Neural cell (in vitro differentiated cells): Measurements from ENCODE around the gene MYO9A.

Experiments used
- EP300 ChIP-seq: fragments of 450-650 bp; conservative IDR thresholded peaks from 2 replicates; pipeline ENCODE4 v1.6.1; 2014; ENCODE audit warnings: antibody characterized with exemption, mild to moderate bottlenecking, moderate library complexity; ENCODE audit not compliant: poor library complexity, severe bottlenecking
- MXI1 ChIP-seq: fragments of 450-650 bp; conservative IDR thresholded peaks from 2 replicates; pipeline ENCODE4 v1.6.1; 2014; ENCODE audit warnings: antibody characterized with exemption, mild to moderate bottlenecking; ENCODE audit not compliant: poor library complexity, severe bottlenecking
- POLR2AphosphoS5 ChIP-seq: IDR thresholded peaks from 2 replicates; pipeline ENCODE4 v1.6.1; 2012
- RAD21 ChIP-seq: fragments of 450-650 bp; conservative IDR thresholded peaks from 2 replicates; pipeline ENCODE4 v1.6.1; 2014; ENCODE audit warnings: antibody characterized with exemption, mild to moderate bottlenecking, moderate library complexity
- SMC3 ChIP-seq: fragments of 450-650 bp; conservative IDR thresholded peaks from 2 replicates; pipeline ENCODE4 v1.6.1; 2014; ENCODE audit warnings: antibody characterized with exemption, mild to moderate bottlenecking, moderate library complexity; ENCODE audit not compliant: poor library complexity
- TF ChIP-seq, protein P1 (sequence below): fragments of 450-650 bp; IDR thresholded peaks from 2 replicates; pipeline ENCODE4 v1.5.1; 2014; ENCODE audit warnings: antibody characterized with exemption, mild to moderate bottlenecking, moderate library complexity; ENCODE audit not compliant: poor library complexity, severe bottlenecking
- TF ChIP-seq, protein P2 (sequence below): IDR thresholded peaks from 2 replicates; pipeline ENCODE4 v1.6.1; 2012; ENCODE audit warnings: borderline replicate concordance

DNA sequence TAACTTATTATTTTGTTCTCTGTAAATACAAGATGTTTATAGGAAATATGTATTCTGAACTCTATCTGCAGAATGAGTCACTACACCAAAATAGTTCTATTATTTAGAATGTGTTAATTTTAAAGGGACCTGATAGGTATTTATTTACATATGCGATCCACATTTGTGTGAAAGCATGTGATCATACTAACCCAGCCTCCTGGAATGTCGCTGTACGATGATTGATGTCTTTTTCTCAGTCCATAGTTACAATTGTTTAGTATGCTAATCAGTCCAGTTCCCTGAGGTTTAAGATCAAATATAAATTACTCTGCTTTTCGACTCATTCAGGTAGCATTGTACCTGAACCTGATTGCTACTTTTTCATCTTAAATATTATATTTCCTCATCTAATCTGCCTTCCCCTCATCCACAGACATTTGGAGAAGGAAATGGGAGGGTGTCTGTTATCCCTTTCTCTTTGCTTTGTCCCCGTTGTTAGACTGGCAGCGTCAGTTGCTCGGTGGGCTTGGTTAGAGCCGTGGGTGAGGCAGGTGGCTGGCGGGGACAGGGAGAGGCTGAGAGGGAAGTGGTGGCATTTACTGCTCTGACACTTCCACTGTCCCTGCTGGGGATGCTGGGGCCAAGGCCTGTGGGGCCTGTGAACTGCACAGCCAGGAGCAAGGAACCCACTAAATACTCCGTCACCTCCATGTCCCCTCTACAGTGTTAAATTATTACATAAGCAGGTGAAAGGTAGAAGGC lies 335.4 kb downstream of the MYO9A start:
- TF ChIP-seq EP300 (no peak), MXI1 (no peak), SMC3 (no peak), POLR2AphosphoS5 (no peak), RAD21 (no peak)
- TF ChIP-seq, protein P1, sequence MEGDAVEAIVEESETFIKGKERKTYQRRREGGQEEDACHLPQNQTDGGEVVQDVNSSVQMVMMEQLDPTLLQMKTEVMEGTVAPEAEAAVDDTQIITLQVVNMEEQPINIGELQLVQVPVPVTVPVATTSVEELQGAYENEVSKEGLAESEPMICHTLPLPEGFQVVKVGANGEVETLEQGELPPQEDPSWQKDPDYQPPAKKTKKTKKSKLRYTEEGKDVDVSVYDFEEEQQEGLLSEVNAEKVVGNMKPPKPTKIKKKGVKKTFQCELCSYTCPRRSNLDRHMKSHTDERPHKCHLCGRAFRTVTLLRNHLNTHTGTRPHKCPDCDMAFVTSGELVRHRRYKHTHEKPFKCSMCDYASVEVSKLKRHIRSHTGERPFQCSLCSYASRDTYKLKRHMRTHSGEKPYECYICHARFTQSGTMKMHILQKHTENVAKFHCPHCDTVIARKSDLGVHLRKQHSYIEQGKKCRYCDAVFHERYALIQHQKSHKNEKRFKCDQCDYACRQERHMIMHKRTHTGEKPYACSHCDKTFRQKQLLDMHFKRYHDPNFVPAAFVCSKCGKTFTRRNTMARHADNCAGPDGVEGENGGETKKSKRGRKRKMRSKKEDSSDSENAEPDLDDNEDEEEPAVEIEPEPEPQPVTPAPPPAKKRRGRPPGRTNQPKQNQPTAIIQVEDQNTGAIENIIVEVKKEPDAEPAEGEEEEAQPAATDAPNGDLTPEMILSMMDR, result no peak
- TF ChIP-seq, protein P2, sequence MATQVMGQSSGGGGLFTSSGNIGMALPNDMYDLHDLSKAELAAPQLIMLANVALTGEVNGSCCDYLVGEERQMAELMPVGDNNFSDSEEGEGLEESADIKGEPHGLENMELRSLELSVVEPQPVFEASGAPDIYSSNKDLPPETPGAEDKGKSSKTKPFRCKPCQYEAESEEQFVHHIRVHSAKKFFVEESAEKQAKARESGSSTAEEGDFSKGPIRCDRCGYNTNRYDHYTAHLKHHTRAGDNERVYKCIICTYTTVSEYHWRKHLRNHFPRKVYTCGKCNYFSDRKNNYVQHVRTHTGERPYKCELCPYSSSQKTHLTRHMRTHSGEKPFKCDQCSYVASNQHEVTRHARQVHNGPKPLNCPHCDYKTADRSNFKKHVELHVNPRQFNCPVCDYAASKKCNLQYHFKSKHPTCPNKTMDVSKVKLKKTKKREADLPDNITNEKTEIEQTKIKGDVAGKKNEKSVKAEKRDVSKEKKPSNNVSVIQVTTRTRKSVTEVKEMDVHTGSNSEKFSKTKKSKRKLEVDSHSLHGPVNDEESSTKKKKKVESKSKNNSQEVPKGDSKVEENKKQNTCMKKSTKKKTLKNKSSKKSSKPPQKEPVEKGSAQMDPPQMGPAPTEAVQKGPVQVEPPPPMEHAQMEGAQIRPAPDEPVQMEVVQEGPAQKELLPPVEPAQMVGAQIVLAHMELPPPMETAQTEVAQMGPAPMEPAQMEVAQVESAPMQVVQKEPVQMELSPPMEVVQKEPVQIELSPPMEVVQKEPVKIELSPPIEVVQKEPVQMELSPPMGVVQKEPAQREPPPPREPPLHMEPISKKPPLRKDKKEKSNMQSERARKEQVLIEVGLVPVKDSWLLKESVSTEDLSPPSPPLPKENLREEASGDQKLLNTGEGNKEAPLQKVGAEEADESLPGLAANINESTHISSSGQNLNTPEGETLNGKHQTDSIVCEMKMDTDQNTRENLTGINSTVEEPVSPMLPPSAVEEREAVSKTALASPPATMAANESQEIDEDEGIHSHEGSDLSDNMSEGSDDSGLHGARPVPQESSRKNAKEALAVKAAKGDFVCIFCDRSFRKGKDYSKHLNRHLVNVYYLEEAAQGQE, result no peak
